Inferior parietal cortex (tissue), 1 donor: ENCODE data around the gene METTL2B.
"Not testable (repeated sequence)": the region's sequence is repeated elsewhere in the genome, so short reads cannot be mapped to it uniquely, and the experiment has no call there.

Experiments used
- DNase-seq: peaks from one replicate; pipeline ENCODE4 v3.0.0-alpha.2; 2016; ENCODE audit errors: extremely low spot score

The METTL2B gene

GRCh38 chr7:128454808-128455542, 21.6 kb upstream of the METTL2B start:
- no peak for DNase-seq

GRCh38 chr7:128455543-128456254, 20.8 kb upstream of the METTL2B start, which contains the start of gene HILPDA:
Gene HILPDA, plus strand, starts transcription at chr7:128455878. Its CDS starts 1,391 bp downstream, at chr7:128457269.
- peak; percentile 93 for DNase-seq

GRCh38 chr7:128456255-128456725, 20.3 kb upstream of the METTL2B start:
- no peak for DNase-seq

GRCh38 chr7:128457385-128457784, 19.2 kb upstream of the METTL2B start:
- DNase-seq: not testable (repeated sequence)

- no peak for DNase-seq
These were observed 17.6 kb upstream of the METTL2B start for GRCh38 chr7:128458956-128459355.

- DNase-seq: peak; percentile 77
These were observed 17.1 kb upstream of the METTL2B start for GRCh38 chr7:128459394-128459878.

GRCh38 chr7:128462460-128462859, 14.1 kb upstream of the METTL2B start:
- DNase-seq: no peak

GRCh38 chr7:128463345-128463744, 13.2 kb upstream of the METTL2B start:
- DNase-seq: not testable (repeated sequence)

- DNase-seq: not testable (repeated sequence)
These were observed 12.6 kb upstream of the METTL2B start for GRCh38 chr7:128463933-128464332.

GRCh38 chr7:128466871-128467270, 9.7 kb upstream of the METTL2B start:
- not testable (repeated sequence) for DNase-seq

GRCh38 chr7:128477336-128477690, 765 bp downstream of the METTL2B start:
- not testable (repeated sequence) for DNase-seq

GRCh38 chr7:128479082-128479481, 2.5 kb downstream of the METTL2B start:
- DNase-seq: not testable (repeated sequence)

GRCh38 chr7:128488134-128488533, 11.6 kb downstream of the METTL2B start:
- not testable (repeated sequence) for DNase-seq

- DNase-seq: no peak
These were observed 20.9 kb downstream of the METTL2B start for GRCh38 chr7:128497405-128497804.

GRCh38 chr7:128505416-128505815, 28.9 kb downstream of the METTL2B start:
- DNase-seq: not testable (repeated sequence)

GRCh38 chr7:128506819-128507218, 30.3 kb downstream of the METTL2B start:
- not testable (repeated sequence) for DNase-seq

- DNase-seq: peak; percentile 44
These were observed 30.9 kb downstream of the METTL2B start for GRCh38 chr7:128507321-128507993.

- not testable (repeated sequence) for DNase-seq
These were observed 35.1 kb downstream of the METTL2B start for GRCh38 chr7:128511692-128512091.

- not testable (repeated sequence) for DNase-seq
These were observed 38.7 kb downstream of the METTL2B start for GRCh38 chr7:128515232-128515631.

- DNase-seq: not testable (repeated sequence)
These were observed 40.5 kb downstream of the METTL2B start for GRCh38 chr7:128517023-128517422.

GRCh38 chr7:128523226-128523931, 46.8 kb downstream of the METTL2B start:
- peak; percentile 47 for DNase-seq
